ENCODE measurements around the gene SLC10A3. TPM values are rescaled to one million over a fixed set of nuclear protein-coding genes. Genes with fewer than 3 reads are reported as not detected.

Gene SLC10A3
- total RNA-seq, 1 donor from 2014 or later, result 10.4 TPM

GRCh38 chrX:154464806-154465365 lies 25.5 kb downstream of the SLC10A3 start:
- no peak overlapping the region for H3K27ac Mint-ChIP-seq
- no peak for TF ChIP-seq CTCF (IDR thresholded peaks at IDR 0.05; ENCODE audit: unreplicated experiment)
- peaks cover 7% of the 10 kb centered on the region for H3K36me3 Mint-ChIP-seq (ENCODE audit: insufficient read depth)
- no peaks in the 10 kb centered on the region for H3K4me1 Mint-ChIP-seq (ENCODE audit: low read depth)
- no peak overlapping the region for H3K4me3 Mint-ChIP-seq (ENCODE audit: low read depth)
- DNase-seq (ENCODE audit: low spot score, unreplicated experiment), result no peak
- no peaks in the 10 kb centered on the region for H3K9me3 Mint-ChIP-seq (ENCODE audit: low read depth)
- no peaks in the 10 kb centered on the region for H3K27me3 Mint-ChIP-seq

GRCh38 chrX:154463611-154464220 lies 26.7 kb downstream of the SLC10A3 start:
- TF ChIP-seq CTCF (IDR thresholded peaks at IDR 0.05; ENCODE audit: unreplicated experiment), result no peak
- Mint-ChIP-seq H3K4me1 (ENCODE audit: low read depth) (no peaks in the 10 kb centered on the region), H3K4me3 (ENCODE audit: low read depth) (no peak overlapping the region), H3K27me3 (no peaks in the 10 kb centered on the region), H3K36me3 (ENCODE audit: insufficient read depth) (peaks cover 6% of the 10 kb centered on the region), H3K27ac (no peak overlapping the region), H3K9me3 (ENCODE audit: low read depth) (no peaks in the 10 kb centered on the region)
- no peak for DNase-seq (ENCODE audit: low spot score, unreplicated experiment)

GRCh38 chrX:154462396-154462795 lies 28.0 kb downstream of the SLC10A3 start:
- H3K4me3 Mint-ChIP-seq (ENCODE audit: low read depth), result no peak overlapping the region
- no peak overlapping the region for H3K27ac Mint-ChIP-seq
- H3K9me3 Mint-ChIP-seq (ENCODE audit: low read depth), result peaks cover under 1% of the 10 kb centered on the region
- TF ChIP-seq CTCF (IDR thresholded peaks at IDR 0.05; ENCODE audit: unreplicated experiment), result no peak
- H3K4me1 Mint-ChIP-seq (ENCODE audit: low read depth), result no peaks in the 10 kb centered on the region
- no peak for DNase-seq (ENCODE audit: low spot score, unreplicated experiment)
- H3K27me3 Mint-ChIP-seq, result no peaks in the 10 kb centered on the region
- H3K36me3 Mint-ChIP-seq (ENCODE audit: insufficient read depth), result peaks cover 8% of the 10 kb centered on the region

GRCh38 chrX:154460326-154460725 lies 30.1 kb downstream of the SLC10A3 start:
- TF ChIP-seq CTCF (IDR thresholded peaks at IDR 0.05; ENCODE audit: unreplicated experiment), result no peak
- Mint-ChIP-seq H3K4me3 (ENCODE audit: low read depth) (peak overlapping the region; percentile 55), H3K36me3 (ENCODE audit: insufficient read depth) (peaks cover 9% of the 10 kb centered on the region), H3K4me1 (ENCODE audit: low read depth) (no peaks in the 10 kb centered on the region), H3K27me3 (no peaks in the 10 kb centered on the region), H3K9me3 (ENCODE audit: low read depth) (peaks cover 4% of the 10 kb centered on the region), H3K27ac (no peak overlapping the region)
- no peak for DNase-seq (ENCODE audit: low spot score, unreplicated experiment)

- Mint-ChIP-seq H3K4me1 (ENCODE audit: low read depth) (no peaks in the 10 kb centered on the region), H3K9me3 (ENCODE audit: low read depth) (peaks cover 4% of the 10 kb centered on the region), H3K4me3 (ENCODE audit: low read depth) (peak overlapping the region; percentile 55), H3K27me3 (no peaks in the 10 kb centered on the region), H3K36me3 (ENCODE audit: insufficient read depth) (peaks cover 9% of the 10 kb centered on the region), H3K27ac (no peak overlapping the region)
- no peak for TF ChIP-seq CTCF (IDR thresholded peaks at IDR 0.05; ENCODE audit: unreplicated experiment)
- no peak for DNase-seq (ENCODE audit: low spot score, unreplicated experiment)
Measured at GRCh38 chrX:154459832-154460231, 30.6 kb downstream of the SLC10A3 start.

Measured in progenitor cell of endocrine pancreas (in vitro differentiated cells).